Stimulated activated CD8-positive, alpha-beta memory T cell treated with anti-CD3 and anti-CD28 coated beads, Interleukin-7, amount 100 ng/mL, for 4 hours (primary cell): ENCODE data around the gene HGFAC.

Source experiments
- DNase-seq, 2 donors: peaks; one replicate each; pipeline ENCODE4 v3.0.0-alpha.2; 2020; ENCODE audit warnings: low read depth in 2 of 2

Gene HGFAC

GRCh38 chr4:3426465-3427133 is 15.2 kb upstream of the HGFAC start:
- DNase-seq, result no peak

DNA sequence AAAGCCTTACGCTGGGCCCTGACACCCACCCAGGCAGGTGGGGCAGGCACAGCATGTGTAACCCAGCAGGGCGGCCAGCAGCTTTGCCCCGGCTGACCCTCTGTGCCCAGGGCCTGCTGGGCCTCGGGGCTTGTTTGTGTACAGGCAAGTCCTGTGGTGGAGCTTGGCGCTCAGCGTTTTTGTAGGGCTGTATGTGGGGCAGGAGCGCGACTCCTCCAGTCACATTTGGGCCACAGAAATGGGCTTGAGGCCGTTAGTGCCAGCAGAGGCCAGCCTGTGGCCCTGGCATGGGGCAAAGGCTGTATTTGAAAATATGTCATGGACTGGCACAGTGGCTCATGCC is 14.7 kb upstream of the HGFAC start:
- no peak for DNase-seq

DNA sequence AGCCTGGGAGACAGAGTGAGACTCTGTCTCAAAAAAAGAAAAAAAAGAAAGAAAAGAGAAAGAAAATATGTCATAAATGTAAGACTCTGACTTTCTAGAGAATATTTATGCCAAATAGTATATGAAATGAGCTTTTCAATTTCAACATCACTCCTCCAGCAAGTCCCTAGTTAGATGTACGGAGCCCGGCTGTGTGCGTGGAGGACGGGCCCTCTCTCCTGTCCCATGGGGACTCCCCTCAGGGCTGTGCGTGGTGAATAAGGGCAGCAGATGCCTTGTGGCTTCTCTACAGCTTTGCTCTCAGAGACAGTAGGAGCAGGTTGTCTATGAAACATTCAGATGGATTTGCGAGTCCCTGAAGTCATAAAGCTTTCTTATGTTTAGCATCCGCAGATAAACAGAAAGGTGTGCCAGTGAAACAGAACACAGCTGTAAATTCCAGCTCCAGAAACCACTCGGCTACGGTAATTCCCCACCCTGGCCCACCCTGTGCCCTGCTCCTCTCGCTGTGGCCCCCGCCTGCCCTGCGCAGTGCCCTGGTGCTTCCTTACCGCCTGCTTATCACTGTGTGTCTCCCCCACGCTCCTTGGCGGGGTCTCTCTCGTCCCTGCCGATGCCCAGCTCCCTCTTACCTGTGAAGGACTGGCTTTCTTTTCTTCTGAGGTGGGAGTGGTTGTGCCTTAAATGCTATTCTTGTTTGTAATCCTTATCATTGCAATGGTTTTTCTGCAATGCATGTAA is 13.9 kb upstream of the HGFAC start:
- DNase-seq, result no peak

DNA sequence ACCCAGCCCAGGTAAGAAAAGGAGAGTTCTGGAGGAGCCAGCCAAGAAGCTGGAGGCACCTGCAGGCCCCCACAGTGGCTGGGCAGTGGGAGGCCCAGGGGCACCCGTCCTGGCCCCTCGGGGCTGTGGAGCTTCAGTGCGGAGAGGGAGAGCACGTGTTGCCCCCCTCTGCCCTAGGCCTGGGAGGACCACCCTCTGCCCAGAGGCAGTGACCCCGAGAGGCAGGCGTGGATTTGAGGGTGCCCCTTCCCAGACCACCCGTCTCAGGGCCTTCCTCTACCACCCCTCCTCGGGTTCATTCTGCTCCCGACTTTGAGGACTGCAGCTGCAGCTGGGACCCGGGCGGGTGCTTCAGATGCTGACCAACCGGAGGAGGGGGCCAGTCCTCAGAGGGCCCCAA is 12.1 kb upstream of the HGFAC start:
- no peak for DNase-seq

GRCh38 chr4:3430524-3430923 is 11.2 kb upstream of the HGFAC start:
- DNase-seq, result no peak

DNA sequence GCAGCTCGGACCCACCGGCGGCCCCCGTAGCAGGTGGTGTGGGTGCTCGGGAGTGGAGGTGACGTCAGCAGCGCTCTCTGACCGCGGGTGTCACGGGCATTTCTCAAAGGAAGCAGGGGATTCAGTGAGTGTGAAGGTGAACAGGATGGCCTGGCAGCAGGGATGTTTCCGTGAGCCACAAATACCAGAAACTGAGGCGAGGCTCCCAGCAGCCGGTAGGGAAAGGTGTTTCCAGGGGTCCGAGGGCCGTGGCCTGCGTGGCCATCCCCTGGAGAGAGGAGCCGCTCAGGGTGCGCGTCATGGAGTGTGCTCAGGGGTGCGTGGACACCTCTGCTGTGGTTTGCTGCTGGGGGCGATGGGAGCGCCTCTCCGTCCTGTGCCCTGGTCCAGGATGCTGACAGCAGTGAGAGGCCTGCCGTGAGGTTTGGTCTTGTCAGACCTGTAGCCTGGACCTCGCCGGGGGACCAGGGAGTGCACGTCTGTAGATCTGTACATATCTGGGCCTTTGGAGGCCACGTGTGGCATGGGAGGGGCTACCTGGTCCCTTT is 10.2 kb upstream of the HGFAC start:
- DNase-seq, result no peak

DNA sequence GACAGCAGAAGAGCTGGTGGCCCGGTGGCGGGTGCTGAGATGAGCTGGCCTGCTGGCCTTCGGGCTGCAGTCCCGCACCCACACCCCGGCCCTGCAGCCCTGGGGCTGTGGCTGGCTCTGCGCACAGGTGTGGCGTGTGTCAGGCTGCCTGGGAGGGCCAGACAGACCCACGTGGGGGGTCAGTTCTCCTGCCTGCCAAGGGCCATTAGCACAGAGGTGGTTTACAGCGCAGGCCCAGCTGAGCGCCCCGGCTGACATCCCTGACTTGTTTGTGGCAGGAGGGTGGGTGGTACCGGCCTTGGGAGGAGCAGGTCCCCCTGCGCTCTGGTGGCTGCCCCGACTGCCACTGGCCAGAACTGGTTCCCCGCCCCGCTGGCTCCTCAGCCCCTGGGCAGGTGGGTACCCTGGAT is 9.4 kb upstream of the HGFAC start:
- DNase-seq, result no peak

- DNase-seq, result no peak
Observed at GRCh38 chr4:3433138-3433869, 8.5 kb upstream of the HGFAC start.

DNA sequence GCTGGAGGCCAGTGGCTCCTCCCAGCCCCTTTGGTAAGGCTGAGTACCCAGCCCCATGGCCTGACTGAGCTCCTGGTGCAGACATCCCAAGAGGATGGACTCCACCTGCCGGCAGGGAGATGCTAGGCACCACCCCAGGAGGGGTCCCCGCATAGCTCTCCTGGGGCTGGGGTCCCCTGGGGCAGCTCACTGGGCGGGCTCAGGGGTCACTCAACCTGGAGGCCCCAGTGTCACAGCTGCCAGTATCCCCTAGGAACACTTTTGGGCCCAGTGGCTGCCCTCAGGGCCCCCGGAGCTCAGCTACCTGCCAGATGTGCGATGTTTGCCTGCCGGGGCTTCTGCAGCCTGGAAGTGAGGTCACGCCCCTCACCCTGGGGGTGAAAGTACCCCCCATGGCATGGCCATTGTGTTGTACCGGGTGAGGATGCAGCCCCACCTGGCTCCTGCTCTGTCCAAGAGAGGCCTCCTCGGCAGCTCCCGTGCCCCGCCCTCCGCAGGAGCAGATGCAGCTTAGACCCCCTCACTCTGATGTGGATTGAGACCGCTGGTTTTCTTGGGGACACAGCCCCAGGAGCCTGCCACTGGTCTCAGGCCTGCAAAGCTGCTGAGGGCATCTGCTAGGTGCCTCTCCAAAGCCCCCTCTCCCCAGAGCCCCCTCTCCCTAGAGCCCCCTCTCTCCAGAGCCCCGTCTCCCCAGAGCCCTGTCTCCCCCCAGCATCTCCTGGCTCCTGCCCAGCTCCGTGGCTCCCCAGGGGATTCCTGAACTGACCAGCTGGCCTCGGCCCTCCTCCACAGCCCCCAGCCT is 6.7 kb upstream of the HGFAC start:
- no peak for DNase-seq

GRCh38 chr4:3435686-3435956 is 6.1 kb upstream of the HGFAC start:
- DNase-seq, result no peak

DNA sequence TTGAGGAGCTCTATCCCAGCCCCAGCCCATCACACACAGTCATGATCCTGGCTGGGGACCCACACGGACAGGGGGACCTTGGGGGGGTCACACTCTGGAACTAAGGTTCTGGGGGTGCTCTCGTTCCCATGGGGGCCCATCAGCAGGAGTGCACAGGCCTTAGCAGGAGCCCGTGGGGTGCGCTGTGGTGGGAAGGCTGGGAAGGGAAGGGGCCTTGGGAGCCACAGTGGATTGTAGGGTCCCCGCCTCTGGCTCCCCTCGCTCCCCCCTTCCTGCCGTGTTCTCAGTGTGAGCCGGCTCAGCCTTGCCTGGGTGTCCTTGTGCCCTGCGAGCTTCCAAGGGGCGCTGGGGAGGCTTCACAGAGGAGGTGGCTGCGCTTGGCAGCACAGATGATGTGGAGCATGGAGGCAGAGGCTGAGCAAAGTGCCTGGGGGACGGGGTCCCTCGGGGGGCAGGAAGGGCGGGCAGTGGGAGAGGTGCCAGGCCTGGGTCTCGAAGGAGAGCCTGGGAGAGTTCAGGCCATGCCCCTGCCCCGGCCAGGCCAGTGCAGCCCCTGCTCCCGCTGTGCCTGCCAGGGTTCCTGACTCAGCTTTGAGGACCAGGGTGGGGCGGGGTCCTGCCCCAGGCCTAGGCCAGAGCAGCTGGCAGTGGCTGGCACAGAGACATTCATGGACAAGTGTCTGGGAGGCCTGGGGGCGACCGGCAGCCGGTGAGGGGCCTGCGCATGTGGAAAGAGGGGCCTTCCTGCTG is 5.5 kb upstream of the HGFAC start:
- no peak for DNase-seq

DNA sequence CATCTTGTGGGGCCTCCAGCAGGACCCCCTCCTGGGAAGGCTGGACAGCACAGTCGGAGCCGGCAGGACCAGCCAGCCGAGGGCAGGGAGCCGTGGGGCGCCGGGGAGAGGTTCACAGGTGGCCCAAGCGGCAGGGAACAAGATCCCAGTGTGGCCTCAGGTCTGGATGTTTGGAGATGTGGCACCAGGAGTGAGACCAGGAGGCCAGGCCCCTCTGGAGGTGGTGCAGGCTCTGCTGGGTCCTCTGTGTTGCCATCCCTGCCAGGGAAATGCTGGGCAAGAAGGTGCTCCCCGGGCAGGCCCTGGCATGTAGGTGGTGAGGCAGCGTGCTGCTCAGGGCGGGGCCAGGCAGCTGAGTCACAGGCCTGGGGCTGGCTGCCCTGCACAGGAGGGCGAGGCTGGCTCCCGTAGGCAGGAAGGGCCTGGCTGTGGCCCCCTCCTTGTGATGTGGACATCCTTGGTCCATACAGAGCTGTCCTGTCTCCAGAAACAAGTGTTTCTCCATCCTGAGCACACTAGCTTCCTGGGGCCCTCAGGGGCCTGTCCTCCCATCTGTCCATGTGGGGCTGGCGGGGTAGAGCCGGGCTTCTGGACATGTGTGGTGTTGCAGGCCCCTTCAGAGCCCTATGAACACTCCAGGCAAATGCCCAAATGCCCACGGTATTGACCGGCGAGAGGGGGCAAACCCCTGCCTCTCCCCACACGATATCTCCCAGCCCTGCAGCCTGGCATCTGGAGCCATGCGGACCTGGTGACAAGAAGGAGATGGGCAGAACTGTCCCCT is 4.8 kb upstream of the HGFAC start:
- DNase-seq, result no peak

- DNase-seq, result no peak
Observed at GRCh38 chr4:3437582-3437936, 4.2 kb upstream of the HGFAC start.

- DNase-seq, result no peak
Observed at GRCh38 chr4:3437998-3438846, 3.5 kb upstream of the HGFAC start.

GRCh38 chr4:3438847-3439180 is 3.0 kb upstream of the HGFAC start:
- no peak for DNase-seq

DNA sequence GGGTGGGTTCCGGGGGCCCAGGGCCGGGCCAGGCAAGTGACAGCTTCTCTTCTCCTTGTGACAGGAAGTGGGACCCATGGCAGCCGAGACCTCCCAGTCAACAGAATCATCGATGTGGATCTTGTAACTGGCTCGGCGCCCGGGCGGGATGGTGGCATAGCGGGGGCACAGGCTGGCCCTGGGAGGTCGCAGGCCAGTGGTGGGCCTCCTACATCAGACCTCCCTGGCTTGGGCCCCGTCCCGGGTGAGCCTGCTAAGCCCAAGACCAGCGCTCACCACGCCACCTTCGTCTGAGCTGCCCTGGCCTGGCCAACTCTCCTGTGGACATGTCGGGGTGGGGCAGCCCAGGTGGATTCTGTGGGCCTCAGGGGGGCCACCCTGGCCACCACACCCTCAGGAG is 2.4 kb upstream of the HGFAC start:
- DNase-seq, result no peak

DNA sequence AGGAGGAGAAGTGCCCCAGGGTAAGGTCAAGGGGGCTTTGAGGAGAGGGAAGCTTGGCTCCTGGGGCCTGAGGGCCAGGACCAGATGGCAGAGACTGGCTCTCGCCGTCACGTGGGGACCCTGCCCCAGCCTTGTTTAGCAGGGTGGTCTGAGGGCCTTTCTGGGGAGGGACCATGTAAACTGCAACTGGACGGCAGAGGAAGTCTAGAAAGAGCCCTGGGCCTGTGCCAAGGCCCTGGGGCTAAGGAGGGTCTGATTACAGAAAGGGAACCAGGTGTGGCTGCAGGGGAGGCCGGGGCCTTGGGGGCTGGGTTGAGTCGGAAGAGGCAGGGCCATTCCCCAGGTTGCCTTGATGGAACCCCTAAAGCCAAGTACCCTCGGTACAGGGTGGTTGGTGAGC is 1.8 kb upstream of the HGFAC start:
- DNase-seq, result no peak

DNA sequence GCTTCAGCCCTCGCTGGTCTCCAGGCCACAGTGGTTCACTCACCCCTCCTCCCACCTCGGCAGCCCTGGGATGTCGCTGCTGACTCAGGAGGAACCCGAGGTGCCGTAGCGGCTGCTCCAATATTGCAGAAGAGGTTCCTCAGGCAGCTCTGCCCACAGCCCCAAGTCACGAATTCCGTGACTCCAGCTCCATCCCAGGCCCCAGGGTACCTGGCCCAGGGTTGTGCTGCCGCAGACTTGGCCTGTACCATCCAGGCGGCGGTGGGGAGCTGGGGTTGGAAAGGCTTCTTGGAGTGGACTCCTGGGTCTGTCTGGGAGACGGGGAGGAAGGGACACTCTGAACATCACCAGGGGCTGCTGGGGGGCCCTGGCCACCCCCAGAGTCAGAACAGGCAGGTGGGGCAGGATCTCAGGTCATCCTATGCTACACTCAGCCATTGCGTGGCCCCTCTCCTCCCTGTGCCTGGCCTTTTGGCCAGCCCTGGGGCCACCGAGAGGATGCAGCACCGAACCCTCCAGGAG is 728 bp upstream of the HGFAC start:
- no peak for DNase-seq

DNA sequence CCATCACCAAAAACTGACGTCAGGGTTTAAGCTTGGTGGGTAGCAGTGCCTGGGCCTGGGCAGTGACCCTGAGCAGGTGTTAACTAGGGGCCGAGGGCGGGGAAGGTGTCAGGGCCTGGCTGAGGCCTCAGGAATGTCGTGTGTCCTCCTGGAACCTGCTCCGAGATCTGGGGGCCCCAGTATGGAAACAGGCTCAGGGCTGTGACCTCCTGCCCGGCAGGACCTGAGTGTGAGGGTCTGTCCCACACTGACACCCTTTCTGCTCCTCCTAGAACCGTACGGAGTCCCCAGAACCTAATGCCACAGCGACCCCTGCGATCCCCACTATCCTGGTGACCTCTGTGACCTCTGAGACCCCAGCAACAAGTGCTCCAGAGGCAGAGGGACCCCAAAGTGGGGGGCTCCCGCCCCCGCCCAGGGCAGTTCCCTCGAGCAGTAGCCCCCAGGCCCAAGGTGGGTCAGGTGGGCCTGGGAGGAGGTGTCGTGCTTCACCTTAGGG is 741 bp downstream of the HGFAC start:
- no peak for DNase-seq
